ENCODE results near the gene TDRD5.
A peak's percentile ranks its signal among the peaks of the same experiment; 100 is the strongest.

TDRD5 gene

GRCh38 chr1:179591592-179592580 is at the start of gene TDRD5:
Gene TDRD5, plus strand, starts transcription at chr1:179591832. Its CDS starts 784 bp downstream, at chr1:179592616.
- peak; percentile 65 for DNase-seq (ENCODE audit: low spot score)

DNA sequence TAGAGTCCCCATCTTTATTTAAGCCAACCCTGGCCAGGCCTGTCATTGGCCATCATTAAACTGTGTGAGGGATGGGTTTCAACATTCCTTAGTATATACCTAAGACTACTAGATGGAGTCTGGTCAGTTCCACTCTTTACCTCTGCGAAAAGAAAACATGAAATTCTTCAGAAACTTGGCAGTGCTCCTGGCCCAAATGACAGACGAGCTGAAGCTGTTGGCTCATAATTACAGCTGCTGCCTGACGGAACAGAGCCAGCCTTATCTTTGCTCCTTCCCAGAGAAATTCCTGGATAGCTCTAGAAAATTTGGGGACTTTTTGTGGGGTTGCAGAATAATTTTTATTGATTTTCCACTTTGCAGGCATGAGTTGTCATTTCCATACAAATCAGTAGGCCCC is 46.3 kb upstream of the TDRD5 start:
- no peak for DNase-seq (ENCODE audit: low spot score)

DNA sequence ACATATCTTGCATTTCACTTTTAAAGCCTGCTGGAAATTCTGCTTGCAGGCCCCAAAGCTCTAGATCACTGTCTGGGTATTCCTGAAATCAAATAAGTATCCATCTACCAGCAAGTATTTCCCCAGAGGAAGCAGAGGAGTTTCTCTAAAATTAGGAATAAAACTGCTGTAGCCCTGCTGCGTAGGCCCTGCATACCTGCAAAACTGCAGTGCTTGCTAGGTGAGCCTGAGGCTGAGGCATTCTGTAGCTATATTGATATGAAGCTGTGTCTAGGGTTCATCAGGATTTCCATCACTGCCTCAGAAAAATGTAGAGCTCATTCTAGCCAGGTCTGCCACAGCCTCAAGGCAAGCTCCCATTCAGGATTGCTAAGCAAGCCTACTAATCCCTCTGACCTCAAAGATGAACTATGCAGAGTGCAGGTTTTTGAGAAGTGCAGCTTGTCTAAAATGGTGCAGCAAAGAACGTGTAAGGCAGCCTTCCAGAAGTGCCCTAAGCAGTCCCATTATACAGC is 44.6 kb upstream of the TDRD5 start:
- DNase-seq (ENCODE audit: low spot score): no peak

GRCh38 chr1:179548666-179549367 is 42.8 kb upstream of the TDRD5 start:
- no peak for DNase-seq (ENCODE audit: low spot score)

GRCh38 chr1:179549368-179549700 is 42.3 kb upstream of the TDRD5 start:
- DNase-seq (ENCODE audit: low spot score): no peak

DNA sequence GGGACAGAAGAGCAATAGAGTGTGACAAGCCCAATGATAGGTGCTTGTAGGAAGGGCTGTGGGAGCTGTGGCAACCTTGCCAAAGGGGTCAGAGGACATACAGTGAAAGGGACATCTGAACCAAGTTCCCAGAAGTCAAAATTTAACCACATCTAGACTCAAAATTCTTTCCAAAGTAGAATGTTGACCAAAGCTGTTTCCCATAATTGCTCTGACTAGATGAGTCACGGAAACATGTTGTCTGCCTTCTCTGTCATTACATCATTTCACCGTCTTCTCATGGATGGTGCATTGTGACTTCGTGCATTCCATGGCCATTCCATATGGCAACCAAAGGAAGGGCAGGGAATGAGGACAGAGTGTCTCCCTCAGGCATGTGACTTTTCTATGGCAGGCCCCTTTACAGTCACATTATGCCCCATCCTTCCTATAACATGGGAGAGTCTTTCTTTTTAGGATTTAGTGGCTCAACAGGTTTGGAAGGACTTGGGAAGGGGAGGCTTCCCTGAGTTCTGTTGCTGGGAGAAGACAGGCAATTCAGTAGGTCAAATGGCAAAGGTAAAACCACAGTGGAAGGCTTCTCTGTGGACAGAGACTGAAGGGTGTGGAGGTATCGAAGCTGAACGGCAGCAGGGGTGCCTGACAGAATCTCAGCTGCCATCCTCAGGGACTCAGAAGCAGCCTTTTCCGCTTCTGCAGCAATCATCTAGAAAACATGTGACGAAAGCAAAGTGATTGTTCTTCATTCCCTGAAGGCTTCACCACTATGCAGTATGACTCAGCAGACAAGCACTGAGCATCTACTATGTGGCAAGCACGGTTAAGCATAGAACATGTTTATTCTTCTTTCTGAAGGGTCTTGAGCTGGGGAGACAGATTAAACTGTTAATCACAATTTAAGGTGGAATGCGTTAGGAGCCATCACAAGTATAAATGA is 40.6 kb upstream of the TDRD5 start:
- peak; percentile 39 for DNase-seq (ENCODE audit: low spot score)

GRCh38 chr1:179554427-179554826 is 37.2 kb upstream of the TDRD5 start:
- DNase-seq (ENCODE audit: low spot score): no peak

DNA sequence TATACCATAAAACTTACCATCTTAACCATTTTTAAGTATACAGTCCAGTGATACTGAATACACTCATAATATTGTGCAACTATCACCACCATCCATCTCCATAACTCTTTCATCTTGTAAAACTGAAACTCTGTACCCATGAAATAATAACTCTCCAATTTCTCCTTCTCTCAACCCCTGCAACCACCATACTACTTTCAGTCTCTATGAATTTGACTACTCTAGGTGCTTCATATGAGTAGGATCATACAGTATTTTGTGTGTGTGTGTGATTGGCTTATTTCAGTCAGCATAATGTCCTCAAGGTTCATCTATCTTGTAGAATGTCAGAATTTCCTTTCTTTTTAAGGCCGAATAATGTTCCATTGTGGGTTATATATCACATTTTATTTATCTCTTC is 33.6 kb upstream of the TDRD5 start:
- DNase-seq (ENCODE audit: low spot score): no peak

DNA sequence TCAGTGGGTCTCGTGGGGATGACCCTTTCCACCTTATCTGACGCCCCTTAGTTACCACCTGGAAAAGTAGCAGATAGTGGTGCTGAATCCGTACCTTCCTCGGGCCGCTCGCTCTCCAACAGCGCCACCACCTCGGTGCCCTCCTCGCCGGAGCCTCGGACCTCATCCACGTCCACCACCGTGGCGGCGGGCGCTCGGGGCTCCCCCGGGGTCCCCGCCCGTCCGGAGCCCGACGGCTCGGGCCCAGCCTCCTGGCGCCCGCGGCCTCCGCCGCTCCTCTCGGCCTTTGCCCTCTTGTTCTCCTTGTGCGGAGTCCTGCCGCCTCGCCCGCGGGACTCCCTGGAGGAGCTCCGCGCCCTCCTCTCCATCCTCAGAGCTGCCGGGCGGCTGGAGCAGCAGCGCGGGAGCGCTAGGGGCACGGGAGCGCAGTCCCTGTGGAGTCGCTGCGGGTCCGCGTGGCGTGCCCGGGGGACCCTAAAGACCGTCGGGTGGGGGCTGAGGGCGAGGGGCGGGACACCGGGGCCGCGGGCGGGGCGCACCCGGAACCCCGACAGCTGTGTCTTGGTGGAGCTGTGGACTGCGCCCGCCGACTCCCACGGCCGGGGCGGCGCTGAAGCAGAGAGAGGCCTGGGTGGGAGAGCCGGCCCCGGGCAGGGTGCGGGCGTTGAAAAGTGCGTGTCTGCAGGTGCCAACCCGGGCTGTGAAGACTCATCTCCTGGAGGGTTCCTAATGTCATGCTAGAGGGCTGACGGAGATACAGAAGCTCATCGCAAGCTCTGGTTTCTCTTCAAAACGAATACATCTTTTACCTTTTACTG is 15.9 kb upstream of the TDRD5 start, which contains the start of gene NPHS2:
Gene NPHS2, minus strand, starts transcription at position 452 of the 818 bp plus-strand sequence. Its CDS starts 84 bp downstream, at position 368.
- DNase-seq (ENCODE audit: low spot score): no peak

DNA sequence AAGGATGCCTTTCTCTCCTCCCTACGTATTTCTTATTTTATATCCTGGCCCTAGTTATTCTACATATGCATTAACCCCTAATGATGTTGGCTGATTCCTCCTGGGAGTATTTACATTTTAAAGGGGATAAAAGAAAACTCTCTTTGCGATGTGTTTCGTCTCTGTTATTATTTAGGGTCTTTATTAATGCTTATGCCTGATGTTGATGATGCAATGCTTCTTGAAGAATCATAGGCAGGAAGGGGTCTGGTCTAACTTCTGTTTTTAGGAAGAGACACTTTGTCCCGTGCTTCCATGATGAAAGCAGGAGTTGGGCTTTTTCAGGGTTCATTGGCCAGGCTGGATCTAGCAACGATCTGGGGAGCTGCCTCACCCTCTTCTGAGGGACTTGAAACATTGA is 15.1 kb upstream of the TDRD5 start:
- DNase-seq (ENCODE audit: low spot score): no peak

- no peak for DNase-seq (ENCODE audit: low spot score)
These were observed 7.8 kb upstream of the TDRD5 start for GRCh38 chr1:179583771-179584320.

- peak; percentile 52 for DNase-seq (ENCODE audit: low spot score)
These were observed 5.4 kb upstream of the TDRD5 start for GRCh38 chr1:179586107-179586823.

DNA sequence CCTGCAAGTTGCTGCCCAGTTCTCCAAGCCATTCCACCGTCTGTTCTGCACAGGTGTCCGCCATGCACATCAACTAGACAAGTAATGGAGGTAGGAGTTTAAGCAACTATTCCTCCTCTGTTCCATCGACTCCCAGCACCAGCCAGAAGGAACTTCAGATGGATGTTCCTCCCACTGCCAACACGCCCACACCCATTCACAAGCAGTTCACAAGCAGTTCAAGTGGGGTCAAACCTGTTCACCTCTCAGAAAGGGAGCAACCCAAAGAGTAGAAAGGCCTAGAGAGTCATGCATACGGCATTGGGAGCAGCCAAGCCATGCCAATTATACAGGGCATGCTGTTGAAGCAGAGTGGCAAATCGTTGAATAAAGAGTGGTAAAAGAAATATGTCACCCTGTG is 4.3 kb upstream of the TDRD5 start:
- DNase-seq (ENCODE audit: low spot score): no peak

- no peak for DNase-seq (ENCODE audit: low spot score)
These were observed 3.1 kb upstream of the TDRD5 start for GRCh38 chr1:179588425-179589024.

DNA sequence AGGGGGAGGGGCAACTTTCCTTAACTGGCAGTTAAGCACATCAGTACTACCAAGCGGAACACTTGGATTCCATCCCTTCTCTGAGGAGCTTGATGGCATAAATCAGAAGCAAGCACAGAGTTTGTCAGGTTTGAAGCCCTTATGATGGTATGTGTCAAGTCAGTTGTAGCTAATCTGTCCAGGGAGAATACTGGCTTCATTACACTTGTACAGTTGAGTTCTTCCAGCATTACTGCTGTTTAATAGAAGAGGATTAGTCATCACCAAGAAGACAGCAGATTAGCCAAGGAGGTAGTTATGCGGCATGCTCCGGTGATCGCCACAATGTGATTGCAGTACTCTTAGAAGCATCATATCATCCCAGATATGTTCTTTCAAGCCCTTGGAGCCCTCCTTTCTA is 2.1 kb upstream of the TDRD5 start:
- no peak for DNase-seq (ENCODE audit: low spot score)

DNA sequence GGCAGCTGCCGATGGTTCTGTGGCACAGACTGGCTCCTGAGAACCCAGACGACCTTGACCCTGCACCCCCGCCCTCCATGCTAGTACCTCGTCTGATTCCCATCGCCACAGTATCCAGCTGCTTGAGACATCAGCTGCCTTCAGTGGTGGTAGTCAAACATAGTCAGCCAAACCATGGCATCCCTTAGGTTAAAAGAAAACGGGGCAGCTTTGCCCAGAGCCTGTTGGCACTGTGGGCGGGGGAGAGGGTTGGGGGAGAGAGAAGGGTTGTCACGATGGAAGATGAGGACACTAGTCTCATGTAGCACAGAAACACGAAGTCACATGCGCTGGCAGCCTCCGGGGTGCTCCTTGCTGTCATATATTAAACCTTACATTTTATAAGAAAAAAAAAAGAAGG is 961 bp upstream of the TDRD5 start:
- DNase-seq (ENCODE audit: low spot score): no peak

GRCh38 chr1:179591253-179591591 is 410 bp upstream of the TDRD5 start:
- no peak for DNase-seq (ENCODE audit: low spot score)

- no peak for DNase-seq (ENCODE audit: low spot score)
These were observed 7.0 kb downstream of the TDRD5 start for GRCh38 chr1:179598631-179599030.

DNA sequence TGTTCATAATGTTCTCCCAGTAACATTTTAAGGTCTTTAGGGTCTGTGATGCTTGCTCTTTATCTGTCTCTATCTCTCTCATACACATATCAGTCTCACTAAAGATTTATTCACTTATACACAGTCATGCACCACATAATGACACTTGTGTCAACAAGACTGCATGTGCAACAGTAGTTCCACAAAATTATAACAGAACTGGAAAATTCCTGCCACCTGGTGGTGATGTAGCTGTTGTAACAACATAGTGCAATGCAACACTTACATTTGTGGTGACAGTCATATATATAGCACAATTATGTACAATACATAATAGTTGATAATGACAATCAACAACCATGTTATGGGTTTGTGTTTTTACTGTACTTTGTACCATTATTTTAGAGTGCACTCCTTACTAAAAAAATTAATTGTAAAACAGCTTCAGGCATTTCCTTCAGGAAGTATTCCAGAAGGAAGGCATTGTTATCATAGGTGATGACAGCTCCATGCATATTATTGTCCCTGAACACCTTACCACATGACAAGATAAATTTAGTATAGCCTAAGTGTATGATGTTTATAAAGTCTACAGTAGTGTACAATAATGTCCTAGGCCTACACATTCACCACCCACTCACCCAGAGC is 8.1 kb downstream of the TDRD5 start:
- no peak for DNase-seq (ENCODE audit: low spot score)

All from GM03348 (cell line).